PC-9 (cell line): ENCODE results near the gene GGCX.

Experiments used
- EZH2 ChIP-seq: fragments of 200-600 bp; sonication (generic); IDR thresholded peaks from 2 replicates; pipeline ENCODE4 v1.8.0; 2017; ENCODE audit warnings: antibody characterized with exemption, low read depth
- TF ChIP-seq, protein P1 (sequence below): fragments of 200-600 bp; sonication (generic); conservative IDR thresholded peaks from 2 replicates; pipeline ENCODE4 v1.6.1; 2017; ENCODE audit warnings: mixed run types, antibody characterized with exemption, mild to moderate bottlenecking, moderate library complexity

DNA sequence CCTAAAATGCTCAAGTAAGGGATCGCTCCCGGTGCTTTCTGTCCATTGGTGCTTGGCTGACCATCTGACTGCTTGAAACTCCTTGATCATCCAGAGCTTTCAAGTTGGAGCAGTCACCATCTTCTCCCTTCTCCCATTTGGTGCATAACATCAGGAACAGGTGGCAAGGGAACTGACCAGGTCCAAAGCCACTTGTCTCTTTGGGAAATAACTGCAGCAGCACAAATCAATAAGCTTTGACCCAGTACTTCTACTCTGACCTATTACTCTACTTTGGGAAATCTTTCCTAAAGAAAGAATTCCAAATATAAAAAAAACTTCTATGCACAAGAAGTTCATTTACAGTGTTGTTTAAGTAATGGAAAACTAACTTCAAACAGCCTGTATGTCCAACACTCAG is 32.9 kb downstream of the GGCX start:
- TF ChIP-seq, protein P1, sequence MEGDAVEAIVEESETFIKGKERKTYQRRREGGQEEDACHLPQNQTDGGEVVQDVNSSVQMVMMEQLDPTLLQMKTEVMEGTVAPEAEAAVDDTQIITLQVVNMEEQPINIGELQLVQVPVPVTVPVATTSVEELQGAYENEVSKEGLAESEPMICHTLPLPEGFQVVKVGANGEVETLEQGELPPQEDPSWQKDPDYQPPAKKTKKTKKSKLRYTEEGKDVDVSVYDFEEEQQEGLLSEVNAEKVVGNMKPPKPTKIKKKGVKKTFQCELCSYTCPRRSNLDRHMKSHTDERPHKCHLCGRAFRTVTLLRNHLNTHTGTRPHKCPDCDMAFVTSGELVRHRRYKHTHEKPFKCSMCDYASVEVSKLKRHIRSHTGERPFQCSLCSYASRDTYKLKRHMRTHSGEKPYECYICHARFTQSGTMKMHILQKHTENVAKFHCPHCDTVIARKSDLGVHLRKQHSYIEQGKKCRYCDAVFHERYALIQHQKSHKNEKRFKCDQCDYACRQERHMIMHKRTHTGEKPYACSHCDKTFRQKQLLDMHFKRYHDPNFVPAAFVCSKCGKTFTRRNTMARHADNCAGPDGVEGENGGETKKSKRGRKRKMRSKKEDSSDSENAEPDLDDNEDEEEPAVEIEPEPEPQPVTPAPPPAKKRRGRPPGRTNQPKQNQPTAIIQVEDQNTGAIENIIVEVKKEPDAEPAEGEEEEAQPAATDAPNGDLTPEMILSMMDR = no peak
- TF ChIP-seq EZH2 = no peak
